Prostate gland (tissue), 2 donors: ENCODE measurements around the gene PSMD7.

Experiments used
- POLR2A ChIP-seq: fragments of 450-650 bp; IDR thresholded peaks from one replicate; pipeline ENCODE4 v1.6.1; 2016; ENCODE audit warnings: antibody characterized with exemption, mild to moderate bottlenecking
- POLR2AphosphoS5 ChIP-seq: sonication (generic); formaldehyde crosslinking; IDR thresholded peaks from one replicate; pipeline ENCODE4 v1.6.1; 2017; ENCODE audit warnings: antibody characterized with exemption
- TF ChIP-seq, protein P1 (sequence below), 4 experiments: fragments of 200-600 bp in 2 of 4; fragments of 450-650 bp in 2 of 4; sonication (generic) in 2 of 4; IDR thresholded peaks; 1 replicate in 3 of 4; 2 replicates in 1 of 4; pipeline ENCODE4 v1.5.1; 2016 to 2019; ENCODE audit warnings: antibody characterized with exemption in 4 of 4, mild to moderate bottlenecking in 2 of 4, moderate library complexity in 2 of 4

DNA sequence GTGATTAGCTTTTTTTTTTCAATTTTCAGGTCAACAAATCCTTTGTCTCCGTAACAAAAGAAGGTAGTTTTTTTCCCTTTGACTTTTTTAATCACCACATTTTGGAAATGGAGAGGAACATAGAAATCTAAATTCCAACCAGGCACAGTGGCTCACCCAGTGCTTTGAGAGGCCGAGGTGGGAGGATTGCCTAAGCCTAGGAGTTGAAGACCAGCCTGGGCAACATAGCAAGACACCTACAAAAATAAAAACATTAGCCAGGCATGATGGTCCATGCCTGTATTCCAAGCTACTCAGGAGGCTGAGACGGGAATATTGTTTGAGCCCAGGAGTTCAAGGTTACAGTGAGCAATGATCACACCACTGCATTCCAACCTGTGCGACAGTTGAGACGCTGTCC, 5.7 kb downstream of the PSMD7 start:
- TF ChIP-seq POLR2AphosphoS5 (no peak), POLR2A (no peak)
- TF ChIP-seq, protein P1, sequence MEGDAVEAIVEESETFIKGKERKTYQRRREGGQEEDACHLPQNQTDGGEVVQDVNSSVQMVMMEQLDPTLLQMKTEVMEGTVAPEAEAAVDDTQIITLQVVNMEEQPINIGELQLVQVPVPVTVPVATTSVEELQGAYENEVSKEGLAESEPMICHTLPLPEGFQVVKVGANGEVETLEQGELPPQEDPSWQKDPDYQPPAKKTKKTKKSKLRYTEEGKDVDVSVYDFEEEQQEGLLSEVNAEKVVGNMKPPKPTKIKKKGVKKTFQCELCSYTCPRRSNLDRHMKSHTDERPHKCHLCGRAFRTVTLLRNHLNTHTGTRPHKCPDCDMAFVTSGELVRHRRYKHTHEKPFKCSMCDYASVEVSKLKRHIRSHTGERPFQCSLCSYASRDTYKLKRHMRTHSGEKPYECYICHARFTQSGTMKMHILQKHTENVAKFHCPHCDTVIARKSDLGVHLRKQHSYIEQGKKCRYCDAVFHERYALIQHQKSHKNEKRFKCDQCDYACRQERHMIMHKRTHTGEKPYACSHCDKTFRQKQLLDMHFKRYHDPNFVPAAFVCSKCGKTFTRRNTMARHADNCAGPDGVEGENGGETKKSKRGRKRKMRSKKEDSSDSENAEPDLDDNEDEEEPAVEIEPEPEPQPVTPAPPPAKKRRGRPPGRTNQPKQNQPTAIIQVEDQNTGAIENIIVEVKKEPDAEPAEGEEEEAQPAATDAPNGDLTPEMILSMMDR (IDR thresholded peaks at IDR 0.05): no peak
